Stimulated activated CD4-positive, alpha-beta T cell treated with anti-CD3 and anti-CD28 coated beads, TNF-alpha, amount 100 ng/mL, for 4 hours (primary cell): ENCODE measurements around the gene CENPV.
"Not testable (repeated sequence)": the region's sequence is repeated elsewhere in the genome, so short reads cannot be mapped to it uniquely, and the experiment has no call there.

Experiments
- DNase-seq, 3 experiments: peaks; one replicate each; pipeline ENCODE4 v3.0.0-alpha.2; 2020; ENCODE audit warnings: low read depth in 3 of 3

CENPV gene

DNA sequence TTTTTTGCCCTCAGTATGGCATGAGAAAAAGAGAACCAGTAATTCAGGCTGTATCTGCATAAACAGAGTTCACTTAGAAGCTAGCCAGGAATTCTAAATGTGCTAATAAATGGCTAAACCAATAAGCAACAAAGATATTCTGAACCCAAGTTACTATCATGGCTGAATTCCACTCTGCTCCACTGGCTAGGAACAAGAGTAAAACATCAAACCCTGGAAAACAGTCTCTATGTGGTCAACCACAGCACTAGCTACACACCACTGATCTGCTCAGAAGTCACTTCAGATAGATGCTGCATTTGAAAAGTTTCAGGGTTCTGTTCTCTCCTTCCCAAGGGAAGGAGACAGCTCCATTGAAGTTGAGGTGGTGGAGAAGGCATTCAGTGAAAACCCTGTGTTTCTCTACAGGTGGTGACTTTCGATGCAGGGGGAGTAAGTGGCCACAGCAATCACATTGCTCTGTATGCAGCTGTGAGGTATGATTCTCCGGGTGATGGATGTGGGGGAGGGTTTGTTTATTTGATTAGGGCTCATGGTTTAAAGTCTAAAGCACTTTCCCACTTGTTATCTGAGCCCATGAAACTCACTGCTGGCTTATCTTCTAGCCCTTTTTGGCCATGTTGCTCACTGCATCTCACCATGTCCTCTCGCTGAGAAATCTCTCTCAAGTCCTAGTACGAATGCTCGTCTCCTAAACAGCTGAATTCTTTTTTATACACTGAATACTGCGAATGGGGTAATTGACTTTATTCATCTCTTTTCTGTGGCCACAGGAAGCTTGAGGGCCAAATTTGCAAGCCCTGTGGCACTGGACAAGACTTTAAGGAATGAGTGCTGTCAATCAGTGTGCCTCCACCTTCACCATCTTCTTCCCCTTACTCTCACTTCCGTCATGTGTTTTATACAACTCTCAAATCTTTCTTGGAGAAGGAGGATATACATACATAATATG lies 39.9 kb downstream of the CENPV start:
- DNase-seq: no peak

DNA sequence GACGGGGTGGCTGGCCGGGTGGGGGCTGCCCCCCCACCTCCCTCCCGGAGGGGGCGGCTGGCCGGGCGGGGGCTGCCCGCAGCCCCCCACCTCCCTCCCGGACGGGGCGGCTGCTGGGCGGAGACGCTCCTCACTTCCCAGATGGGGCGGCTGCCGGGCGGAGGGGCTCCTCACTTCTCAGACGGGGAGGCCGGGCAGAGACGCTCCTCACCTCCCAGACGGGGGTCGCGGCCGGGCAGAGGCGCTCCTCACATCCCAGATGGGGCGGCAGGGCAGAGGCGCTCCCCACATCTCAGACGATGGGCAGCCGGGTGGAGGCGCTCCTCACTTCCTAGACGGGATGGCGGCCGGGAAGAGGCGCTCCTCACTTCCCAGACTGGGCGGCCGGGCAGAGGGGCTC lies 41.2 kb downstream of the CENPV start:
- not testable (repeated sequence) for DNase-seq

DNA sequence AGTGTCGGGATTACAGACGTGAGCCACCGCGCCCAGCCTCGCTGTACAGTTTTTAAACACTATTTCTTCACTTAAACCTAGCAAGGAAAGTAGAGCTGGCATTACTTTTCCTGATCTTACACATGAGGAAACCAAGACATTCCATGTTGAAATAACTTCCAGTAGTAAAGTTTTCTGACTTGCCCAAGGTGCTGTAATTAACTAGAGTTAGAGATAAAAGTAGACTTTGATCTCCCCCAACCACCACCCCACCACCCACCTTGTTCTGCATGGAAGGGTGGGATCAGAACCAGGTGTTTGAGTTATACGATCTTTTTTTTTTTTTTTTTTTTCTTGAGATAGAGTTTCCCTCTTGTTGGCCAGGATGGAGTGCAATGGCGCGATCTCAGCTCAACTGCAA lies 47.1 kb downstream of the CENPV start:
- no peak for DNase-seq

DNA sequence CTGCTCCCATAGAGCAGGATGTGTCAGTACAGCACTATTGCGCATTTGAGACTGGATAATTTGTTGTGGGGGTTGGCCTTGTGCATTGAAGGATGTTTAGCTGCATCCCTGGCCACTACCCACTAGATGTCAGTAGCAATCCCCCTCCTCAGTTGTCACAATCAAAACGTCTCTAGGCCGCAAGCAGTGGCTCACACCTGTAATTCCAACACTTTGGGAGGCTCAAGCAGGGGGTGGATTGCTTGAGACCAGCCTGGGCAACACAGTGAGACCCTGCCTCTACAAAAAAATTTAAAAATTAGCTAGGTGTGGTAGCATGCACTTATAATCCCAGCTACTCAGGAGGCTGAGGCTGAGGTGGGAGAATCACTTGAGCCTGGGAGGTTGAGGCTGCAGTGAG lies 48.4 kb downstream of the CENPV start:
- DNase-seq: no peak

DNA sequence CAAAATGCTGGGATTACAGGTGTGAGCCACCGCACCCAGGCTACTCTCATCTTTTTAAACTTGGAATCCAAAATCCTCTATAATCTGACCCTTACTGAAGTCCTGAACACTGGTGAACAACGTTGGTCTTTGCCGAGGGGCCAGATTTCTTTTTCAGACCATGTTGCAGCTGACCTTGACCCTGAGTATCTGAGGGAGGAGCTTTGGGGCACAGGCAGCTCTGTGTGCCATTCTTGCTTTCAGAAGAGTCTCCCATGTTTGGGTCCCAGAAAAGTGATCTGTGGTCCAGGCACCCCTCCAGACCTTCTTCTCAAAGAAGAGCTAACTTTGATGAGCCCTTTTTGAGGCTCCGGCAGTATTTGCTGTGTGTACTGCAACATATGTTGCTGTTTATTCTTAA lies 50.4 kb downstream of the CENPV start:
- DNase-seq: no peak

DNA sequence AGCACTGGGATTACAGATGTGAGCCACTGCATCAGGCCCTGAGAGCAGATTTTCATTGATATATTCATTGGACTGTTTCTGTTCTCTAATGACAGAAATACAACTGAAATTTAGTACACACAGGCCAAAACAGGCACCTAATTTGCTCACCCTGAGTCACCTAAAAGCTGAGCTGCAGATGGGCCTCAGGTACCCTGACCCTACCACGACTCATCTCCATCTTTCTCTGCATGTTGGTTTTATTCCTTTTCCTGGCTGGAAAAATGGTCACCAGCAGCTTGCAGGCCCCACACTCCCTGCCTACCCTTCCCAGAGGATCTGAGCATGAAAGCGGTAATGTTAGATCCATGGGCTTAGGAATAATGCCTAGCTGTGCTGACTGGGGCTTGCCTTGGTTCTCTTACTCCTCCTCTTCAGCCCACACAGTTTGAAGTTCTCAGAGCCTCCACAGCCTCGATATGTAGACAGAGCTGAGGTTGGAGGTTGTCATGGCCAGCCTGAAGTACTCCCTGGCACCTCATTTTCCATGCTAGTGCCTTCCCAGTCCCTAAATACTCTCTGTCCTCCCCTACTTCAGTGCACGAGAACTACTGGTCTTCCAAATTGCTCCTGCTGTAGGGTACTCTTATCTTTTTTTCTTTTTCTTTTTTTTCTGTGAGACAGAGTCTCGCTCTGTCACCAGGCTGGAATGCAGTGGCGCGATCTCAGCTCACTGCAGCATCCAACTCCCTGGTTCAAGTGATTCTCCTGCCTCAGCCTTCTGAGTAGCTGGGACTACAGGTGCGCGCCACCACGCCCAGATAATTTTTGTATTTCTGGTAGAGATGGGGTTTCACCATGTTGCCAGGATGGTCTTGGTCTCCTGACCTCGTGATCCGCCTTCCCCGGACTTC lies 51.1 kb downstream of the CENPV start:
- no peak for DNase-seq

DNA sequence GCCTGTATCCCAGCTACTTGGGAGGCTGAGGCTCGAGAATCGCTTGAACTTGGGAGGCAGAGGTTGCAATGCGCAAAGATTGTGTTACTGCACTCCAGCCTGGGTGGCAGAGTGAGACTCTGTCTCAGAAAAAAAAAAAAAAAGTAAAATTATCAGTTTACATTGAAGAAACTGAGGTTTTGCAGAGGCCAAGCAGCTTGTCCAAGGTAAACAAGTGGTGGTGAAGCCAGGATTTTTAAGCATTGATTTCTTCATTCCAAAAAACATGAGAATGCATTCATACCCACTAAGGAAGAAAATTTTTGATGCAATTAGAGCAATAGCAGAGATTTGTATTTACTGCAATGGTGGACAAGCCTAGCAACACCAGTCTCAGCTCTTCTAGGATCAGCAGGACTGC lies 52.7 kb downstream of the CENPV start:
- DNase-seq: no peak

DNA sequence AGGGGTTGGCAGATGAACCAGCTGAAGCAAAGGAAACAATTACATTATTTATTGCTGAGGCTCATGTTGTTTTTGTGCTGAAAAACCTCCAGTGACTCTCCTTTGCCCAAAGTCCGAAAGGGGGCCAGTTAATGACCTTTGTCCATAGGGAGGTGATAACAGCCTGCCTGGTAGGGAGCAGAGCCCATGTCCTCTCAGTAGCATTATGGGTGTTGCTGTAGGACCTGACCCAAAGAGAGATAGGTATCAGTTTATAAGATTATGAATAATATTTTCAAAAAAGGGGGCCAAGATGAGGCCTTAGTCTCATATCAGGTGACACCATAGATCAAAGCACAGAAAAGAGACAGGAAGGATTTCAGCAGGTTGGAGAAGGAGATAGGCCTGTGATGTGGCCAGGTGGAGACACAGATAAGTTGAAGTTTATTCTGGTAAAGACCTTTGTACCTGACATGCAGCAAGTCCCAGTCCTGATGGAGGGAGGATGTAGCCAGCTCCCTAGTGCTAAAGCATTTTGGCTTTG lies 55.1 kb downstream of the CENPV start:
- no peak for DNase-seq

DNA sequence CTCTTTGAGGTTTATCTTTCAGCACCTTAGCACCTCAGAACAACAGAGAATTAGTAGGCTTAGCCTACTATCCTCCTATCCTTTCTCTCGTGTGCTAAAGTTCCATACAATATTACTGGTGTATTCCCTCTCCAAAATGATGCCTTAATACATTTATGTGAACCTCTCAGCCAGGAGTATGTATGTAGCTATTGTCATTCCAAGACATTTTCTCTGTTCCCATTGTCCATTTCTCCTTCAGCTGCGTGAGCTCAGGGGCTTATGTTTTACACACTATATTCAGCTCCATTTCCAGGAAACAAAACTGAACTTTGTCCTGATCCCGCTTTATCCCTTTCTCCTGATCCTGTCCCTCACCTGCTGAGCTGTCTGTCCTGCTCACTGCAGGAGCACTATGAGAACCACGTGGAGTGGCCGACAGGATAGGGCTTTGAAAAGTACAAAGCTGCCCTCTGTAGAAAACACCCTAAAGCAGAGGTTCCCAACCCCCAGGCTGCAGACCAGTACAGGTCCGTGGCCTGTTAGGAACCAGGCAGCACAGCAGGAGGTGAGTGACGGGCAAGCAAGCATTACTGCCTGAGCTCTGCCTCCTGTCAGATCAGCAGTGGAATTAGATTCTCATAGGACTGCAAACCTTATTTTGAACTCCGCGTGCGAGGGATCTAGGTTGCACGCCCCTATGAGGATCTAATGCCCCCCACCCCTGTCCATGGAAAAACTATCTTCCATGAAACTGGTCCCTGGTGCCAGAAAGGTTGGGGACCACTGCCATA lies 55.7 kb downstream of the CENPV start:
- DNase-seq: no peak

DNA sequence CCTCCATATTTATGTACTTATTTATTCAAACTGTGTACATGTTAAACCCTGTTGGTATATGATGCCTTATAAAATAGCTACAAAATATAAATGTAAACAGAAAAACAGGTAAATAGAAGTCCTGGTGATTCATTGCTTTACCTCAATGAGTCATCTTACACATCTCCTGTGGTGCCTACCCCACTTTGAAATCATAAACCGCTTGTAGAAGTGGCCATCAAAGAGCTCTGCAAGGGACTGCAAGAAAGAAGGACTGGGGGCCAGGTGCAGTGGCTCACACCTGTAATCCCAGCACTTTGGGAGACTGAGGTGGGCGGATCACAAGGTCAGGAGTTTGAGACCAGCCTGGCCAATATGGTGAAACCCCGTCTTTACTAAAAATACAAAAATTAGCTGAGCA lies 57.2 kb downstream of the CENPV start:
- not testable (repeated sequence) for DNase-seq

DNA sequence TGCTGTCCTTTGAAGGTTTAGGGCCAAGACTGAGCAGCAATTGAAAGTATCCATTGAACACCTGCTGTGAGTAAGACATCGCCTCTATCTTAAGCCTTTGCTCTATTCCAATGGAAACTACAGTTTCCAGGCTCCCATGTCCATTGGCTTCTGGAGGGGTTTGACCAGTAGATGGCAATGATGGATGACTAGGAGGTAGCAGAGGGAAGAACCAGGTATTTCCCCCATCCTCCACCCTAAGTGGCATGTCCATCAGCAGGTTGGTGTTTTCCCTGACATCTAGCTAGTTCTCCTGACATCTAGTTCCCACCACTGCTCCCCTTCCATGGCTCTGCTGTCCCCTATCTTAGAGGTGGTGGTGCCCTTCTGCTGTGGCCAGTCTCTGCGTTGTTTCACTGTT lies 58.7 kb downstream of the CENPV start:
- no peak for DNase-seq

DNA sequence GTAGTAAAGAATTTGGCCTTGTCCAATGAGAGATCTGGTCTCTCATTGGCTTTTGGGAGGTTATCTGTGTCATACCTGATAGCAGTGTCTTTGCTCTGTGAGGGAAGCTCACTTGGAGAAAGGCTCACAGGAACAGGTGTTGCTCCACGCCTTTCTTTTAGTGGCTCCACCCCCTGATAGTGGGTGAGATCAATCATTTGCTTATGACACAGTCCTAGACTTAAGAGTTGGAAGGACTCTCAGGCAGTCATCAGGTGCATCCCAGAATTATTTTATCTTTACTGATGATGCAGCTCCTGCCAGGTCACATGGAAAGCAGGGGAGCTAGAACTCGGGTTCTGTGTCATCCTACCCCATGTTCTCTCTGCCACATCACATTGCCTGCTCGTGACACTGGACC lies 59.3 kb downstream of the CENPV start:
- no peak for DNase-seq
